ENCODE data around the gene RALBP1. TPM values are rescaled to one million over a fixed set of nuclear protein-coding genes. Genes with fewer than 3 reads are reported as not detected.

RALBP1 gene
- total and polyA plus RNA-seq, 2 donors = 46.8 to 48.2 TPM

DNA sequence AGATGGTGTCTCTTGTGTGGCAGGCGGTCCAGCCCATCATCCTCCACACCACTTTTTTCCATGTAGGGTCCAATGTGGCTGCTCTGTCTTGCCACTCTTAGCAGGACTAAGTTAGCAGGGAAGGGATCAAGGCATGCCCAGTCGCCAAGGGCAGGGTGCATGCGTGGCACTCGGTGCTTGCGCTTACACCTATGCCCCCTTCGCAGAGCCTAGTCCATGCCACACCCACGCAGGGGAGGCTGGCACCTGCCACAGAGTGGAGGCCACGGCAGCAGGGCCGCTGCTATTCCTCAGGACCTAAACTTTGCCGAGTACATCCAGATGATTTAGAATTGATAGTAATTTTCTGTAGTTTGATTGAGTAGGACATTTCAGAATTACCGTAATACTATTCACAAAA lies 59.5 kb downstream of the RALBP1 start:
- no peak overlapping the region for H3K4me3 ChIP-seq (ENCODE audit: low read depth, low read length)
- no peak overlapping the region for H3K27ac ChIP-seq (ENCODE audit: low read depth)
- no peak for DNase-seq (ENCODE audit: extremely low spot score)
- H3K36me3 ChIP-seq (ENCODE audit: insufficient read depth) = peaks cover 6% of the 10 kb centered on the region
- H3K4me1 ChIP-seq (ENCODE audit: insufficient read depth) = no peaks in the 10 kb centered on the region
- 89% methylated on average over 11 of the region's 11 CpGs for WGBS

- H3K4me3 ChIP-seq (ENCODE audit: low read depth, low read length) = no peak overlapping the region
- H3K4me1 ChIP-seq (ENCODE audit: insufficient read depth) = no peaks in the 10 kb centered on the region
- DNase-seq (ENCODE audit: extremely low spot score) = no peak
- WGBS = 47% methylated on average over 27 of the region's 27 CpGs
- peaks cover 6% of the 10 kb centered on the region for H3K36me3 ChIP-seq (ENCODE audit: insufficient read depth)
- H3K27ac ChIP-seq (ENCODE audit: low read depth) = no peak overlapping the region
Measured at GRCh38 chr18:9535430-9535991, 60.2 kb downstream of the RALBP1 start.

DNA sequence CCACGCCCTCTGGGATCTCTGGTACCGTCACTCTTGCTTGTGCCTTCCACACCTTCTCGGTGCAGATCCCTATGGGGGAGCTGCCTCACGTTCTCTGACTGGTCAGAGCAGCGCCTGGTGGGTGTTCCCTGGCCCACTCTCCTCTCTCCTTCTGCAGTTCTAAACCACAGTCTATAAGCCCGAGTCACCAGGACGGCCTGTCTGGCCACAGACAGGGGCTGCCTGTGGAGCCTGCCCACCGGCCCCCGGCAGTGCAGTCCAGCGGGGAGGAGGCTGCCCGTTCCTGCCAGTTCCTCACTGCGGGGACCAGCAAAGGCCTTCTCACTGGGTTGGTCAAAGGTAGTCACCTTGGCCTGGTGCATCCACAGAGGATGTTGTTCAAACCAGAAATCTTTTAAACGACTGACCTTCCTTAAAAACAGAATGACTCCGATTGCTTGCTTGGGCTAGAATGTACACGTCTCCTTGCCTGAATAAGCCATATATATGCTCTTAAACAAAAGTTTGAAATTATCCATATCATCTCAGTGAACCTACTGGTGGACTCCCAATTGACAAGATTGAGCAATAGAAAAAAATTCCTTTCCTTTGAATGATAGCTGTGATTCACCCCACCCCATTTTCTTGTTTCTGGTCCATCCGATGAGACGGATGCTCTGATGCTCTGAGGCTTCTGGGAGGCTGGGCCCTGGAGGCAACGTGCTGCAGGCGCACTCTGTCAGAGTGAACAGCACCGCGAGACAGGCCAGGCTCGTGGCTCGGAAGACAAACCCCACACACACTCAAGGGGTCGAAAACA lies 61.2 kb downstream of the RALBP1 start:
- H3K36me3 ChIP-seq (ENCODE audit: insufficient read depth) = peaks cover 6% of the 10 kb centered on the region
- H3K4me1 ChIP-seq (ENCODE audit: insufficient read depth) = no peaks in the 10 kb centered on the region
- 95% methylated on average over 19 of the region's 24 CpGs for WGBS
- no peak overlapping the region for H3K4me3 ChIP-seq (ENCODE audit: low read depth, low read length)
- DNase-seq (ENCODE audit: extremely low spot score) = no peak
- H3K27ac ChIP-seq (ENCODE audit: low read depth) = no peak overlapping the region

- H3K4me1 ChIP-seq (ENCODE audit: insufficient read depth) = no peaks in the 10 kb centered on the region
- H3K27ac ChIP-seq (ENCODE audit: low read depth) = no peak overlapping the region
- peaks cover 6% of the 10 kb centered on the region for H3K36me3 ChIP-seq (ENCODE audit: insufficient read depth)
- 86% methylated on average over 6 of the region's 6 CpGs for WGBS
- DNase-seq (ENCODE audit: extremely low spot score) = no peak
- no peak overlapping the region for H3K4me3 ChIP-seq (ENCODE audit: low read depth, low read length)
Measured at GRCh38 chr18:9537677-9538076, 62.4 kb downstream of the RALBP1 start.

GRCh38 chr18:9539283-9539682 lies 64.0 kb downstream of the RALBP1 start:
- H3K36me3 ChIP-seq (ENCODE audit: insufficient read depth) = peaks cover 4% of the 10 kb centered on the region
- H3K27ac ChIP-seq (ENCODE audit: low read depth) = no peak overlapping the region
- no peak for DNase-seq (ENCODE audit: extremely low spot score)
- no peak overlapping the region for H3K4me3 ChIP-seq (ENCODE audit: low read depth, low read length)
- H3K4me1 ChIP-seq (ENCODE audit: insufficient read depth) = no peaks in the 10 kb centered on the region
- 92% methylated on average over 6 of the region's 6 CpGs for WGBS

GRCh38 chr18:9539938-9540337 lies 64.6 kb downstream of the RALBP1 start:
- no peak for DNase-seq (ENCODE audit: extremely low spot score)
- no peak overlapping the region for H3K4me3 ChIP-seq (ENCODE audit: low read depth, low read length)
- H3K4me1 ChIP-seq (ENCODE audit: insufficient read depth) = no peaks in the 10 kb centered on the region
- 90% methylated on average over 8 of the region's 8 CpGs for WGBS
- peaks cover 4% of the 10 kb centered on the region for H3K36me3 ChIP-seq (ENCODE audit: insufficient read depth)
- no peak overlapping the region for H3K27ac ChIP-seq (ENCODE audit: low read depth)

DNA sequence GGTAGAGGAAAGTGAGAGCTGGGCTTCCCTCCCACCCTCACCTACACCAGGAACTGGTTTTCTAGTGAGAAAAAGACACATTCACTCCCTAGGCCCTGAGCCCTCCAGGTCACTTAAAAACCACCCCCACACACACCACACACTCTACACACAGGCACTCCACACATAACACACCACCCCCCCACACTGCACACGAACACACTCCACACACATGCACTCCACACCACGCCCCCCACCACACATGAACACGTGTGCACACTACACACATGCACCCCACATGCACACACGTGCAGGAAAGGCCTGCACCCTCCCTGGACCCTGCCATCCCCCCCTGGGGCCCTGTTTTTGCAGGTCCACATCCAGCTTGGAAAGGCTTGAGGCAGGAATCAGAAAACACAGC lies 67.6 kb downstream of the RALBP1 start:
- no peaks in the 10 kb centered on the region for H3K4me1 ChIP-seq (ENCODE audit: insufficient read depth)
- H3K27ac ChIP-seq (ENCODE audit: low read depth) = no peak overlapping the region
- no peaks in the 10 kb centered on the region for H3K36me3 ChIP-seq (ENCODE audit: insufficient read depth)
- no peak overlapping the region for H3K4me3 ChIP-seq (ENCODE audit: low read depth, low read length)
- 84% methylated on average over 4 of the region's 4 CpGs for WGBS
- DNase-seq (ENCODE audit: extremely low spot score) = no peak

DNA sequence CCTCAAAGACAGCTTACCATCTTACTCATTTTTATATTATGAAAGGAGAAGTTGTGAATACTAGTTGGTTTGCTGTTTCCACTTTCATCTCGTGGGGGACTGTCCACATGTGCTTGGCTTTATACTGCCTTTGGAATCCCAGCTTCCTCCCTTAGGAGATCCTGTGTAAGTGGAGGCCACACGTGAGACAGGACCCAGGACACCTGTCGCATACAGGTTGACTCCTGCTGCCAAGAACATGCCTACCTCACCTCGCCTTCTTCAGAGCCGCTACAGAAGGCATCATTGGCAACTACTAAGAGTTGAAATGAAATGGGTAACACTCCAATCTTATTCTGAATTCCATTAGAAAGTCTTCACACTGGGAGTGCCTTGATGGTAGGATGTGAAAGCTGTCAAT lies 69.7 kb downstream of the RALBP1 start:
- Histone ChIP-seq H3K4me1 (ENCODE audit: insufficient read depth) (no peaks in the 10 kb centered on the region), H3K36me3 (ENCODE audit: insufficient read depth) (no peaks in the 10 kb centered on the region), H3K4me3 (ENCODE audit: low read depth, low read length) (no peak overlapping the region), H3K27ac (ENCODE audit: low read depth) (no peak overlapping the region)
- WGBS = 84% methylated on average over 5 of the region's 5 CpGs
- DNase-seq (ENCODE audit: extremely low spot score) = no peak

- WGBS = 84% methylated on average over 6 of the region's 6 CpGs
- DNase-seq (ENCODE audit: extremely low spot score) = no peak
- no peaks in the 10 kb centered on the region for H3K4me1 ChIP-seq (ENCODE audit: insufficient read depth)
- no peaks in the 10 kb centered on the region for H3K36me3 ChIP-seq (ENCODE audit: insufficient read depth)
- no peak overlapping the region for H3K4me3 ChIP-seq (ENCODE audit: low read depth, low read length)
- H3K27ac ChIP-seq (ENCODE audit: low read depth) = no peak overlapping the region
Measured at GRCh38 chr18:9546468-9546867, 71.2 kb downstream of the RALBP1 start.

DNA sequence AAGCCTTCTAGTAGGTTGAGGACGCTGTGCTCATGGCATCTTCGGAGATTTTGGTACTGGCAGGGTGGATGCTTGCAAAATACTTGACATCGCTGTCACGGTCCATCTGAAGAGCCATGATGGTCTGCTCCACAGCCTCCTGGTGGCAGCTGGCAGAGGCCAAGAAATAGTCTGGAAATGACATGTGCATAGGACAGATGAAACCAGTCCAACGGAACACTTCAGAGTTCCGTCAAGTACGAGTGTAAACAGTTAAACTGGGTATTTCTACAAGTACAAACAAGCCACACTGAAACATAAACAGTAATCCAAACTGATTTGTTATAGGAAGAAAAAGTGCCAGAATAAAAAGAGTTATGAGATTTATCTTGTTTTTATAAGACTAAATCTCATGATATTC lies 72.5 kb downstream of the RALBP1 start:
- whole genome bisulfite sequencing = 85% methylated on average over 7 of the region's 7 CpGs
- H3K4me3 ChIP-seq (ENCODE audit: low read depth, low read length) = no peak overlapping the region
- H3K27ac ChIP-seq (ENCODE audit: low read depth) = no peak overlapping the region
- H3K36me3 ChIP-seq (ENCODE audit: insufficient read depth) = peaks cover 2% of the 10 kb centered on the region
- no peak for DNase-seq (ENCODE audit: extremely low spot score)
- no peaks in the 10 kb centered on the region for H3K4me1 ChIP-seq (ENCODE audit: insufficient read depth)

GRCh38 chr18:9549405-9549804 lies 74.1 kb downstream of the RALBP1 start:
- Histone ChIP-seq H3K27ac (ENCODE audit: low read depth) (no peak overlapping the region), H3K4me1 (ENCODE audit: insufficient read depth) (no peaks in the 10 kb centered on the region), H3K36me3 (ENCODE audit: insufficient read depth) (peaks cover 6% of the 10 kb centered on the region), H3K4me3 (ENCODE audit: low read depth, low read length) (no peak overlapping the region)
- DNase-seq (ENCODE audit: extremely low spot score) = no peak
- 93% methylated on average over 7 of the region's 7 CpGs for WGBS

DNA sequence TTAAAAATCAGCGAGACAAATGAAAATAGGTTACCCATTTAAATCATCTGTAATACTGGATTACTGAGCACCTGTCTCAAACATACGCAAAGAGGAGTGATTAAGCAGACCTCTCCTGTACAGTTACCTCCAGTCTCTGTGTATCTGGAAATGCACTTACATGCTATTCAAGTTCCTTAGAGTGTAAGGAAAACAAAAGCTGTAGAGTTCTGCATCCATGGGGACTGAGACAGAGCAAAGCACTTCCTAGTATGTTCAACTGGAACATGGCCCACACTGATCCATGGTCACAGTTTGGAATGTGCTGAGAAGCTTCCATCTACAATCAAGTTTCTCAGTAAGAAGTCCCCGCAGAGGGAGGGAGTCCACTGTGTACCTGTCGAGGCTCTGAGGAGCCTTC lies 75.1 kb downstream of the RALBP1 start:
- DNase-seq (ENCODE audit: extremely low spot score) = no peak
- H3K4me3 ChIP-seq (ENCODE audit: low read depth, low read length) = no peak overlapping the region
- 85% methylated on average over 4 of the region's 4 CpGs for WGBS
- no peaks in the 10 kb centered on the region for H3K4me1 ChIP-seq (ENCODE audit: insufficient read depth)
- peaks cover 6% of the 10 kb centered on the region for H3K36me3 ChIP-seq (ENCODE audit: insufficient read depth)
- H3K27ac ChIP-seq (ENCODE audit: low read depth) = no peak overlapping the region

- H3K4me3 ChIP-seq (ENCODE audit: low read depth, low read length) = no peak overlapping the region
- WGBS = 98% methylated on average over 3 of the region's 3 CpGs
- DNase-seq (ENCODE audit: extremely low spot score) = no peak
Measured at GRCh38 chr18:9552191-9552590, 76.9 kb downstream of the RALBP1 start.

GRCh38 chr18:9552616-9553015 lies 77.3 kb downstream of the RALBP1 start:
- Histone ChIP-seq H3K27ac (ENCODE audit: low read depth) (no peak overlapping the region), H3K4me3 (ENCODE audit: low read depth, low read length) (no peak overlapping the region), H3K36me3 (ENCODE audit: insufficient read depth) (peaks cover 6% of the 10 kb centered on the region), H3K4me1 (ENCODE audit: insufficient read depth) (no peaks in the 10 kb centered on the region)
- whole genome bisulfite sequencing = 93% methylated on average over 4 of the region's 4 CpGs
- no peak for DNase-seq (ENCODE audit: extremely low spot score)

More at GRCh38 chr18:9552191-9552590, 76.9 kb downstream of the RALBP1 start:
- no peaks in the 10 kb centered on the region for H3K4me1 ChIP-seq (ENCODE audit: insufficient read depth)
- H3K27ac ChIP-seq (ENCODE audit: low read depth) = no peak overlapping the region
- H3K36me3 ChIP-seq (ENCODE audit: insufficient read depth) = peaks cover 6% of the 10 kb centered on the region

Data from urinary bladder (tissue), 4 donors.